ENCODE results near the gene TSC22D2. TPM values are rescaled to one million over a fixed set of nuclear protein-coding genes. Genes with fewer than 3 reads are reported as not detected.

Gene TSC22D2
- total and polyA plus RNA-seq, 2 experiments from 2014 or later: 34.9 to 38.8 TPM

DNA sequence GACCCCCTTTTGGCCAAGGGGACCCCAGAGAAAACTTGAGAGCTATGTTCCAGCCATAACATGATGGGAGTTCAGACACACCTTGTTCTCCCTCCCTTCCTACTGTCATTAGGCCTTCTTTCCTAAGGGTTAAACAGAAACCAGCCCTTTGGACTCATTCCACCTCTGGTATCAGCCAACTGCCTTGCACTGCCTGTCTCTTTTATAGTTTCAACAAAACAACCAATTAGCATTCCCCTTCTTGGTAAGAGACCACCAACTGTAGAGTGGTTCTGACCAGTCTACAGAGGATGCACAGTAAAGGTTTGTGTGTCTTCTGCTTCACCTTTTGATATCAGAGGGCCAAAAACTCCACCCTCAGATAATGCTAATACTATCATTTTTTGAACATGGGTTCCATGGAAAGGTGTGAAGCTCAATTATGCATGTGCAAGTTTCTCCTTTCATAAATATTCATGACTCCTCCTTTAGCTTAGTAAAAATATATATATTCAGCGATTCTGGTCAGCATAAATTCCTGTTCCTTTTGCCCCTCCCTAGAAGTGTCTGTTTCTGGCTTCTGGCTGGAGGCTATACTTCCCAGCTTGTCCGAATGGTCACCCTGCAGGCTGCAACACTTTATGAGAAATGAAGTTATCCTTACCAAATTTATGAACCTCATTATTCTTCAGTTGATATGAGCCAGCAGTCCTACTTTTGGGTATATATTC is 82.3 kb downstream of the TSC22D2 start:
- H3K9me3 ChIP-seq (ENCODE audit: low read depth): no peaks in the 10 kb centered on the region
- no peak overlapping the region for H3K4me3 ChIP-seq
- no peak overlapping the region for H3K4me2 ChIP-seq
- no peak overlapping the region for H2AFZ ChIP-seq
- peak overlapping the region; percentile 17 for H3K27ac ChIP-seq
- TF ChIP-seq EZH2phosphoT487 (IDR thresholded peaks at IDR 0.05; ENCODE audit: low read depth, severe bottlenecking, unreplicated experiment) (no peak), EZH2 (IDR thresholded peaks at IDR 0.05; ENCODE audit: borderline replicate concordance) (no peak)
- TF ChIP-seq, protein P1, sequence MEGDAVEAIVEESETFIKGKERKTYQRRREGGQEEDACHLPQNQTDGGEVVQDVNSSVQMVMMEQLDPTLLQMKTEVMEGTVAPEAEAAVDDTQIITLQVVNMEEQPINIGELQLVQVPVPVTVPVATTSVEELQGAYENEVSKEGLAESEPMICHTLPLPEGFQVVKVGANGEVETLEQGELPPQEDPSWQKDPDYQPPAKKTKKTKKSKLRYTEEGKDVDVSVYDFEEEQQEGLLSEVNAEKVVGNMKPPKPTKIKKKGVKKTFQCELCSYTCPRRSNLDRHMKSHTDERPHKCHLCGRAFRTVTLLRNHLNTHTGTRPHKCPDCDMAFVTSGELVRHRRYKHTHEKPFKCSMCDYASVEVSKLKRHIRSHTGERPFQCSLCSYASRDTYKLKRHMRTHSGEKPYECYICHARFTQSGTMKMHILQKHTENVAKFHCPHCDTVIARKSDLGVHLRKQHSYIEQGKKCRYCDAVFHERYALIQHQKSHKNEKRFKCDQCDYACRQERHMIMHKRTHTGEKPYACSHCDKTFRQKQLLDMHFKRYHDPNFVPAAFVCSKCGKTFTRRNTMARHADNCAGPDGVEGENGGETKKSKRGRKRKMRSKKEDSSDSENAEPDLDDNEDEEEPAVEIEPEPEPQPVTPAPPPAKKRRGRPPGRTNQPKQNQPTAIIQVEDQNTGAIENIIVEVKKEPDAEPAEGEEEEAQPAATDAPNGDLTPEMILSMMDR (IDR thresholded peaks at IDR 0.05; ENCODE audit: poor library complexity): no peak
- H3K9me2 ChIP-seq (replicated peaks; ENCODE audit: insufficient read depth): no peaks in the 10 kb centered on the region
- H3K27me3 ChIP-seq: no peaks in the 10 kb centered on the region
- 87% methylated on average over 2 of the region's 2 CpGs for WGBS (ENCODE audit: low lambda C conversion rate, missing lambda C conversion rate)
- DNase-seq (ENCODE audit: low spot score): peak; percentile 31
- H3K79me2 ChIP-seq: no peaks in the 10 kb centered on the region
- H3K4me1 ChIP-seq (ENCODE audit: insufficient read depth): no peaks in the 10 kb centered on the region
- H3K36me3 ChIP-seq (replicated peaks; ENCODE audit: insufficient read depth, low read depth): no peaks in the 10 kb centered on the region
- H4K20me1 ChIP-seq (ENCODE audit: insufficient read depth, poor library complexity, severe bottlenecking): no peaks in the 10 kb centered on the region

GRCh38 chr3:150494411-150494977 is 86.4 kb downstream of the TSC22D2 start:
- 96% methylated on average over 5 of the region's 5 CpGs for WGBS (ENCODE audit: low lambda C conversion rate, missing lambda C conversion rate)

GRCh38 chr3:150495149-150495548 is 87.1 kb downstream of the TSC22D2 start:
- no peaks in the 10 kb centered on the region for H3K36me3 ChIP-seq (replicated peaks; ENCODE audit: insufficient read depth, low read depth)
- H2AFZ ChIP-seq: no peak overlapping the region
- H3K9me2 ChIP-seq (replicated peaks; ENCODE audit: insufficient read depth): no peaks in the 10 kb centered on the region
- 53% methylated on average over 1 of the region's 1 CpG for WGBS (ENCODE audit: low lambda C conversion rate, missing lambda C conversion rate)
- TF ChIP-seq EZH2phosphoT487 (IDR thresholded peaks at IDR 0.05; ENCODE audit: low read depth, severe bottlenecking, unreplicated experiment) (no peak), EZH2 (IDR thresholded peaks at IDR 0.05; ENCODE audit: borderline replicate concordance) (no peak)
- TF ChIP-seq, protein P1 (IDR thresholded peaks at IDR 0.05; ENCODE audit: poor library complexity): no peak
- no peaks in the 10 kb centered on the region for H3K27me3 ChIP-seq
- H3K9me3 ChIP-seq (ENCODE audit: low read depth): no peaks in the 10 kb centered on the region
- no peak overlapping the region for H3K27ac ChIP-seq
- no peak overlapping the region for H3K4me2 ChIP-seq
- H3K4me3 ChIP-seq: no peak overlapping the region
- no peaks in the 10 kb centered on the region for H3K79me2 ChIP-seq
- DNase-seq (ENCODE audit: low spot score): peak; percentile 15
- H3K4me1 ChIP-seq (ENCODE audit: insufficient read depth): no peaks in the 10 kb centered on the region
- no peaks in the 10 kb centered on the region for H4K20me1 ChIP-seq (ENCODE audit: insufficient read depth, poor library complexity, severe bottlenecking)

More at GRCh38 chr3:150494411-150494977, 86.4 kb downstream of the TSC22D2 start:
- no peak overlapping the region for H3K4me2 ChIP-seq
- H3K9me2 ChIP-seq (replicated peaks; ENCODE audit: insufficient read depth): no peaks in the 10 kb centered on the region
- DNase-seq (ENCODE audit: low spot score): no peak
- no peak overlapping the region for H3K4me3 ChIP-seq
- no peaks in the 10 kb centered on the region for H3K9me3 ChIP-seq (ENCODE audit: low read depth)
- no peak overlapping the region for H2AFZ ChIP-seq
- H3K36me3 ChIP-seq (replicated peaks; ENCODE audit: insufficient read depth, low read depth): no peaks in the 10 kb centered on the region
- TF ChIP-seq EZH2 (IDR thresholded peaks at IDR 0.05; ENCODE audit: borderline replicate concordance) (no peak), EZH2phosphoT487 (IDR thresholded peaks at IDR 0.05; ENCODE audit: low read depth, severe bottlenecking, unreplicated experiment) (no peak)
- TF ChIP-seq, protein P1 (IDR thresholded peaks at IDR 0.05; ENCODE audit: poor library complexity): no peak
- H4K20me1 ChIP-seq (ENCODE audit: insufficient read depth, poor library complexity, severe bottlenecking): no peaks in the 10 kb centered on the region
- no peaks in the 10 kb centered on the region for H3K4me1 ChIP-seq (ENCODE audit: insufficient read depth)
- no peak overlapping the region for H3K27ac ChIP-seq
- H3K79me2 ChIP-seq: no peaks in the 10 kb centered on the region
- no peaks in the 10 kb centered on the region for H3K27me3 ChIP-seq
